HT-29 (cell line): ENCODE measurements around the gene ERAL1. TPM values are rescaled to one million over a fixed set of nuclear protein-coding genes. Genes with fewer than 3 reads are reported as not detected.
"Not testable (repeated sequence)": the region's sequence is repeated elsewhere in the genome, so short reads cannot be mapped to it uniquely, and the experiment has no call there.

Experiments
- DNase-seq: peaks from one replicate; pipeline ENCODE4 v3.0.0-alpha.2; 2015; ENCODE audit warnings: low spot score
- total RNA-seq: library from RNA; depleted of rRNA; stranded (reverse); fragments of >200 nt; shearing (Covaris generic); gene quantifications from 2 replicates; pipeline ENCODE4 v1.2.3, GENCODE V29; 2014

Gene ERAL1
- total RNA-seq, 1 experiment from 2014 or later, result 29.1 TPM

DNA sequence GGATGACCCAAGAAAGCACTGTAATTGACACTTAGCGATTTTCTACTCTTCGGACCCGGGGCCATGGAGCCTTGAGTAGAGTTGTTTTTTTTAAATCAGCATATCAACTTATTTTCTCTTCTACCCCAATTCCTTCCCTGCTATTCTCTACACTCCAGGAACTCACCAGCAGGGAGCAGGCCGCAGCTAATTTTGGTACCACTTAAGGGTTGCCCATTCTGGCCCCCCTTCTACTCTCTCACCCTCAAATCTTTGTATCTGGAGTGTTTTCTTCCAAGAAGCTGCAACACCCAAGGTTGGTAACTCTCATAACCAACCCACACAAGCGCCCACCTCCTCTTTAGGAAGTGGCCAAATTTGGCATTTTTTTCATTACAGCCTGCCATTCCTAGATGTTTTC, 5.5 kb upstream of the ERAL1 start:
- no peak for DNase-seq

DNA sequence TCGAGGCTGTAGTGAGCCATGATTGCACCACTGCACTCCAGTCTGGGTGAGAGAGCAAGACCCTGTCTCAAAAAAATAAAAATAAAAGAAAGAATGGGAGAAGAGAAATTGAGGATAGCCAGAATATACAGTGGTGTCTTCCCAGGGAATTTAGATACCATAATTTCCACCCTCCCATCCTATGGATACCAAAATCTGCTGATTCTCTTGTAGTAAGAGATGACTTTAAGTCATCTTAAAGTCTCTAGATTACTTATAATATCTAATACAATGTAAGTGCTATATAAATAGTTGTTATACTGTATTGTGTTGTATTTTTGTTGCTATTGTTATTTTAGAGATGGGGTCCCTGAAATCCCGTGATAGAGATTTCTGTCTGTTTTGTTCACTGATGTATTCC, 1.5 kb upstream of the ERAL1 start:
- DNase-seq, result no peak

DNA sequence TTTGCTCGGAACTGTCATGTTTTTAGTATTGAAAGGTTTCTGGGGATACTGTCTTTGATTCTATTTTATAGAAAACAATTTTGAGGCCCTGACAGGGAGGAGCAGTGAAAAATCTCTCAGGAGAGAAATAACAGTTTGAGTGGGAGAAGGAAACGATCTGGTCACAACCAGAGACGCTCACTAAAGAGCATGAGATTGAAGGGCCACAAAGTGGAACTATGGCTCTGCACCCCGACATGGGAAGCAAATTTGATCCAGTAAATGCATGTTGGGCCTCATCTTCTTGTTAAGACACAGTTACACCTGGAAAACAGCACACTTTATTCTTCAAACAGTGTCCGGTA, 492 bp downstream of the ERAL1 start:
- no peak for DNase-seq

DNA sequence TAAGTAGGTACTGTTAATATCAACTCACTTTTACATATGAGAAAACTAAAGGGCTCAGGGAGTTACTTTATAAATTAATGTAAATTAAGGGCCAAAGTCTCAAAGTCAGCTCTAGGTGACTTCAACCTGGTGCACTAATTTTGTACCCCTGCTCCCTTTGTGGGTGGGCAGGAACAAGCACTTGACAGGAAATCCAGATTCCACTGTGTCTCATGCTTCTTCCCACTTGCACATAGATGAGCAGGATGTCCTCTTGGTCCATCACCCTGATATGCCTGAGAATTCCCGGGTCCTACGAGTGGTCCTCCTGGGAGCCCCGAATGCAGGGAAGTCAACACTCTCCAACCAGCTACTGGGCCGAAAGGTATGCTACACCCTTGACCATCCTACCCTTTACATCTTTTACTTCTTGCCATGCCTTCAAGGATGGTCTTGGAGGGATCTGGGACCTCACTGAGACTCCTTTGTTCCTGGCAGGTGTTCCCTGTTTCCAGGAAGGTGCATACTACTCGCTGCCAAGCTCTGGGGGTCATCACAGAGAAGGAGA, 1.3 kb downstream of the ERAL1 start:
- DNase-seq, result no peak

DNA sequence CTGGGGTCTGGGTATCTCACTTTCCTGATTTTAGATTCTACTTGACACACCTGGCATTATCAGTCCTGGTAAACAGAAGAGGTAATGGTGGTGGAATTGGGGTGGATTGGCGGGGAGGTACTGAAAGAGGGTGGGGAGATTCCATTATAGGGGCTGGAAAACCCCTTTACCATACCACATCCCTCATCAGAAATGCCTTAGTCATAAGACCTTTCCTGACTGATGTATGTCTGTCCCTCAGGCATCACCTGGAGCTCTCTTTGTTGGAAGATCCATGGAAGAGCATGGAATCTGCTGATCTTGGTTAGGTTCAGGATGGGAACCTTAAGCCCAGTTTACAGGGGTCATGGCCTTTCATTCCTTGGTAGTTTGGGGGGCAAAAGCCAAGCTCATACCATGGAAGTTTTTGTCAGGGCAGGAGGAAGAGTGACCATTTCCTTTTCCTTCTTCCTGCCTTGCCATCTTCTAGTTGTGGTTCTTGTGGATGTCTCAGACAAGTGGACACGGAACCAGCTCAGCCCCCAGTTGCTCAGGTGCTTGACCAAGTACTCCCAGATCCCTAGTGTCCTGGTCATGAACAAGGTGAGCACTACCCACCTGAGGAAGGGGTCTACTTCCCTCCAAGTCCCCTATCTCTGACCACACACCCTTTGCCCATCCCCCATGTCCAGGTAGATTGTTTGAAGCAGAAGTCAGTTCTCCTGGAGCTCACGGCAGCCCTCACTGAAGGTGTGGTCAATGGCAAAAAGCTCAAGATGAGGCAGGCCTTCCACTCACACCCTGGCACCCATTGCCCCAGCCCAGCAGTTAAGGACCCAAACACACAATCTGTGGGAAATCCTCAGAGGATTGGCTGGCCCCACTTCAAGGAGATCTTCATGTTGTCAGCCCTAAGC, 3.3 kb downstream of the ERAL1 start:
- DNase-seq, result no peak

DNA sequence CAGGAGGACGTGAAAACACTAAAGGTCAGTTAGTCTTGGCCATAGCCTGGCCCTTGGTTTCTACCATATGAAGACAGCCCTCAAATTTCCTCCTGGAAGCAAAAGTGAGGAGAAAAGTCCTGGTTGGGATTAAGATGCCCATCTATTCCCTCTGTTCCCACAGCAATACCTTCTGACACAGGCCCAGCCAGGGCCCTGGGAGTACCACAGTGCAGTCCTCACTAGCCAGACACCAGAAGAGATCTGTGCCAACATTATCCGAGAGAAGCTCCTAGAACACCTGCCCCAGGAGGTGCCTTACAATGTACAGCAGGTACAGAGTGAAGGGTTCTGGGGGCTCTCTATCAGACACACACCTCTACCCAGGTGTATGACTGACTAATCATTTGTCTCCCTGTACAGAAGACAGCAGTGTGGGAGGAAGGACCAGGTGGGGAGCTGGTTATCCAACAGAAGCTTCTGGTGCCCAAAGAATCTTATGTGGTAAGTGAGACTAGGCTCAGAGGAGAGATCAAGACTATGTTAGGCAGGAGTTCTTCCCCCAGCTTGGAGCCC, 4.1 kb downstream of the ERAL1 start:
- no peak for DNase-seq

DNA sequence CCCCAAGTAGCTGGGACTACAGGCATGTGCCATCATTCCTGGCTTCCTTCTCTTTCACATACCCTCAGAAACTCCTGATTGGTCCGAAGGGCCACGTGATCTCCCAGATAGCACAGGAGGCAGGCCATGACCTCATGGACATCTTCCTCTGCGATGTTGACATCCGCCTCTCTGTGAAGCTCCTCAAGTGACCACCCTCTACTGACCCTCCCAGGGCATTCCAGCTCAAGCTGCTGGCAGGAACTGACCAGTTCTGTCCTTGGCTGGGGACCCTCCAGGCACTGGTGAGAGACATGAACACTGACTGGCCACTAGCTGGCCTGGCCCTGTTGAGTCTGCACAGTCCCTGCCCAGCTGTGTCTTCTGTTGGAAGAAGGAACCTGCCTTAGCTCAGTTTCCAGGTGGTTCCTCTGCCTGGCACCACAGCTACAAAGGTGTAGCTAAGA, 5.6 kb downstream of the ERAL1 start:
- no peak for DNase-seq

DNA sequence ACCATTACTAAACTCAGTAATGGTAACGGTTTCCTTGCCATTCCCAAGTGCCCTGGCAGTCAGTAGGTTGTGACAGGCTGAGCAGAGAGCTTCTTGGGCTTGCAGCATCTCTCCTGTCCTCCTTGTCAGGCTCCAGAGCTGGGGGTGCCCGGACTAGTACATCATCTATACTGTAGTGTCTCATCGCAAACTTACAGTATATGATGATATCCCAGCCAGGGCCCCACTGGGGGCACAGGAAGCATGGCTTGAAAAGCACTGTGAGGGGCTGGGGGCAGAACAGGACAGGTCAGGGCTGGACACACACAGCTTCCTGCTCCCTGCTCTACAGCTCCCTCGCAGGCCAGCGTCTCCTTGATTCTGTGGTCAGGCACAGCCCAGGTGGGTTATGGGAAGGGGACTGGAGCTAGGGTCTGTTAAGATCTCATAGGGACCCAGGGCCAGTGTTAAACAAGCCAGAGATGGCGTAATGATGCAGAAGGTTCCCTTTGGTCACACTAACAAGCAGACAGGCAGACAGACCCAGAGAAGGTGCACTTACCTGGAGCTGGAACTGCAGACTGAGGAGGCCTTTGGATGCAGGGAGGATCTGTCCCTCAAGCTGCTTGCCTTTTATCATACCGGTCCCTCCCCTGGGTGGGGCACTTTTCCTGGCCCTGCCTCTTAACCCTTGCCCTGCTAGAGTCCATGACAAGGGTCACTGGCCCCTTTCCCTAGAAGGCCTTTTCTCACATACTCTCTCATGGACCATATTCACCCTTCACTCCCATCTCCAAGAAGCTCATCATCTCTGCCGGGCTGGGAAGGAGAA, 6.8 kb downstream of the ERAL1 start:
- DNase-seq, result no peak

DNA sequence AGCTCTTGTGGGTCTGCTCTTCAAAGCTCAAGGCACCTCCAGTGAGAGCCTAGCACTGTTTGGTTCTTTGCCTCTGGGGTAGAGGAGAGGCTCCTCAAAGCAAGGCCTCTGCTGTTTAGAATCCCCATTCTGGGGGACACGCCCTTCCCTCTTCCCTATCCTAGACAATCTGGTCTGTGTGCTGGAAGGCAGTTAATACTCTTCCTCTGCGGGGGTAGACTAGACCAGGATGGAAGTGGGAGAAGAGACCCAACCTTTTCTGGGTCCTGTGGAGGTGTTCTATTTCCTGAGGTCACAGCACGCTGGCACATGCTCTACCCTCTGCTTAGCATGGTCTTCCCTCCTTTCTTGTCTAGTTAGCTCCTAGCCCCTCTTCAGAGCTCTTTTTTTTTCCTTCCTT, 7.7 kb downstream of the ERAL1 start:
- no peak for DNase-seq

DNA sequence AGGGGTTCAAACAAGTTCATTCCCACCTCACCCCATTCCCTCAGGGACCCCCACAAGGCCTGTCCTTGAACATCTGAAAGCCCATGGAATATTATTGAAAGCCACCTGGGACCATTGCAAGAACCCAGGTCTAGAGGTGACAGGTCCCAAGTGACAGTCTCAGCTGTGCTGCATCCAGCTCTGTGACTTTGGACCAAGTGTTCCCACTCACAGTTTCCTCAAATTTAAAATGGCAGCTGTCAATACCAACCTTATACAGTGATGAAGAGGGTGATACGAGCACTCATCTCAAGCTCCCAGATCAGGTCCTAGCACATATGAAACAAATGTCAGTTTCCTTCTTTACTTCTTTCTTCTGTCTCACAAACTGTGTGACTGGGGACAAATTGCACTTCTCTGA, 9.1 kb downstream of the ERAL1 start:
- DNase-seq, result no peak

DNA sequence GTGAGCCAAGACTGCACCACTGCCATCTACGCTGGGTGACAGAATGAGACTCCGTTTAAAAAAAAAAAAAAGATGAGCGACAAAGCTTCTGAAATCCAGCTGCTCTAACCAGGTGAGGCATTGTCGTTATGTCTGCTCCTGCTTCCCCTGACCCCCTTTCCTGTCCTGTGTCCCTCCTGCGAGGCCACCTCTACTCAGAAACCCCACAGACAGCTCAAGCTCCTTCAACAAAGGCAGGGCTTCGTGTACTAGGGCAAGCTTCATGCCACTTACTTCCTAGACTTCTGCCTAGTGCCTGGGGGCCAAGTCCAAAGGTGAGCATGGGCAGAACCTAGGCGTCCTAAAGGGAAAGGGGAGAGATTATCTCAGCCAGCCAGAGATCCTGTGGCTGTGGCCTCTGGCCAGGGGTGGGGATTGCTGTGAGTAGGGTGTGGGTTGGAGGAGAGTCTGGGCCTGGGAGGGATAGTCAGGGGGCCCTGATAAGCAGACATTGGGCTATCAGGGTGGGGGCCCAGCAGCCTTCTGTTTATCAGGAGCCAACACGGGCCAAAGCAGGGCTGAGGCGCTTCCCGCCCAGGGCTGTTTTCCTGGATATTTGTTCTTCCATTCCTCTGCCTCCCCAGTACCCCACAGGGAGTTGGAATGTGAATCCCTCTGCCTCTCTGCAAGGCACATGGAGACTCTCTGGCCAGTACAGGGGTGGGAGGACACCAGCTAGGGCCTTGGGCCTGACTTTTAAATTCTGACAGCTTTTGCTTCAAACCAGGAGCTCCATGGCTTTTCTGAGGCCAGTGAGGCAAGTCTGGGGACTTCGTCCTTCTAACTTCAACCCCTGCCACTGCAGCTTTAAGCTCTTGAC, 10.4 kb downstream of the ERAL1 start:
- DNase-seq, result peak; percentile 28

DNA sequence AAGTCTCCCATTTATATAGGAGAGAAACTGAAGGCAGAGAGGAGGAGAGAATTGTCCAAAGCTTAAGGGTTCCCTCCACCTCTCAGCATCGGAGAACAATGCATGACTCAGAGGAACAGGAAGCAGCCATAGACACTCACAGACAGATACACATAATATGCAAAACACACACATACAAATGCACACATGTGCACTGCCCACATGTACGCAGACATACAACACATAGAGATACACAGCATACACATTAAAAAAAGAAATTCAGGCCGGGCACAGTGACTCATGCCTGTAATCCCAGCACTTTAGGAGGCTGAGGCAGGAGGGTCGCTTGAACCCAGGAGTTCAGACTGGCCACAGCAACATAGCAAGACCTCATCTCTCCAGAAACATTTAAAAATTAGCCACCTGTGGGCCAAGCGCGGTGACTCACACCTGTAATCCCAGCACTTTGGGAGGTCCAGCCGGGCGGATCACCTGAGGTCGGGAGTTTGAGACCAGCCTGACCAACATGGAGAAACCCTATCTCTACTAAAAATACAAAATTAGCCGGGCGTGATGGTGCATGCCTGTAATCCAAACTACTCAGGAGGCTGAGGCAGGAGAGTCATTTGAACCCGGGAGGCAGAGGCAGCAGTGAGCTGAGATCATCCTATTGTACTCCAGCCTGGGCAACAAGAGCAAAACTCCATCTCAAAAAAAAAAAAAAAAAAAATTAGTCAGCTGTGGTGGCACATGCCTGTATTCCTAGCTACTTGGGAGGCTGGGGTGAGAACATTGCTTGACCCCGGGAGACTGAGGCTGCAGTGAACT, 11.3 kb downstream of the ERAL1 start:
- peak; percentile 13 for DNase-seq

DNA sequence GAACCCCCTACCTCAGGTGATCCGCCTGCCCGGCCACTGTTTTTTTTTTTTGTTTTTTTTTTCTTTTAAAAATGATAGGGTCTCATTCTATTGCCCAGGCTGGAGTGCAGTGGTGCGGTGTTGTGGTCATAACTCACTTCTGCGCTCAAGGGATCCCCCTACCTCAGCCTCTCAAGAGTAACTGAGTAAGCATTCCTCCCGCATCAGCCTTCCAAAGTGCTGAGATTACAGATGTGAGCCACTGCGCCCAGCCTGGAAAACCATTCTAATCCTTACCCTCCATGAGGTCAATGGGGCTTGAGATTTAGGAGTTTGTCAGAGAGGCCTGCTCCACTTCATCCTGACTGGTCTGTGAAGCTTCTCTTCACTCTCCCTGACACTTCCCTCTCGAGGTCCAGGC, 12.5 kb downstream of the ERAL1 start:
- no peak for DNase-seq

DNA sequence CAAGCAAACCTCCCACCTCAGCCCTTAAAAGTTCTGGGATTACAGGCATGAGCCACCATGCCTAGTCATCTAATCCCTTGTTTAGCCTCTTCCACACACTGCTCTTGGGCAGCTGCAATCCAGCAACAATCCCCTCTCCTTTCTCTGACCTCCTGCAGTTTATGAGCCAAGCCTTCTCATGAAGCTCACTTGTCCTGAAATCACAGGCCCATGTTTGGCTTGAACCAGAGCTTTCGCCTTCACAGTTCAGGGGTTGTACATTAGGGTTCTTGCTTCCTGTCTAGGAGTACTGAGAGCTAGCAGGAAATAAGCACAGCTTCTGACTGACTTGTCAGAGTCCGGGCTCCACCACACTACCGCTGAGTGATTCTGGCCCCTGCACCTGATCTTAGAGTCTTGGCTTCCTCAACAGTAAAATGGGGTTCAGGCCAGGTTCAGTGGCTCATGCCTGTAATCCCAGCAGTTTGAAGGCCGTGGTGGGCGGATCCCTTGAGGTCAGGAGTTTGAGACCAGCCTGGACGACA, 16.3 kb downstream of the ERAL1 start:
- DNase-seq, result no peak

DNA sequence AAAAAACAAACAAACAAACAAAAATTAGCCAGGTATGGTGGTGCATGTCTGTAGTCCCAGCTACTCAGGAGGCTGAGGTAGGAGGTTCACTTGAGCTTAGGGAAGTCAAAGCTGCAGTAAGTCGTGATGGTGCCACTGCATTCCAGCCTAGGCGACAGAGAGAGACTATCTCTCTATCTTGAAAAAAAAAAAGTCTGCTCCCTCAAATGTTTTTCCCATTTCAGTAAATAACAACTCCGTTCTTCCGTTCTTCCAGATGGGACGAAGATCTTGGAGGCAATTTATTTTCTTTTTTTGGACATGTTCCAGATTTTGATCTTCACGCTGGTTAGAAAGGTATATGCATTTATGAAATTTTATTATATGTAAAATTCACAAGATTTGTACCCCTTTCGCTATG, 19.0 kb downstream of the ERAL1 start:
- no peak for DNase-seq

DNA sequence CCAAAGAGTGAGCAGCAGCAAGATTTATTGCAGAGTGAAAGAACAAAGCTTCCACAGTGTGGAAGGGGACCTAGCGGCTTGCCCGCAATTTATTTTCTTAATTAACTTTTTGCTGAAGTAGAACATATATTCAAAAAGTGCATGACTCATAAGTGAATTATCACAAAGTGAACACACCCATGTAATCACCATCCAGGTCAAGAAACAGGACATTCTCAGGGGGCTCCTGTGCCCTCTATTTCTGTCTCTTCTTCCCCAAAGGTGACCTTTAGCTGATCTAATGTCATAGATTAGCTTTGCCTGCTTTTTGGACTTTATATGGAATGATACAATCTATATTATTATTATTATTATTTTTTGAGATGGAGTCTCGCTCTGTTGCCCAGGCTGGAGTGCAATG, 19.9 kb downstream of the ERAL1 start:
- no peak for DNase-seq

DNA sequence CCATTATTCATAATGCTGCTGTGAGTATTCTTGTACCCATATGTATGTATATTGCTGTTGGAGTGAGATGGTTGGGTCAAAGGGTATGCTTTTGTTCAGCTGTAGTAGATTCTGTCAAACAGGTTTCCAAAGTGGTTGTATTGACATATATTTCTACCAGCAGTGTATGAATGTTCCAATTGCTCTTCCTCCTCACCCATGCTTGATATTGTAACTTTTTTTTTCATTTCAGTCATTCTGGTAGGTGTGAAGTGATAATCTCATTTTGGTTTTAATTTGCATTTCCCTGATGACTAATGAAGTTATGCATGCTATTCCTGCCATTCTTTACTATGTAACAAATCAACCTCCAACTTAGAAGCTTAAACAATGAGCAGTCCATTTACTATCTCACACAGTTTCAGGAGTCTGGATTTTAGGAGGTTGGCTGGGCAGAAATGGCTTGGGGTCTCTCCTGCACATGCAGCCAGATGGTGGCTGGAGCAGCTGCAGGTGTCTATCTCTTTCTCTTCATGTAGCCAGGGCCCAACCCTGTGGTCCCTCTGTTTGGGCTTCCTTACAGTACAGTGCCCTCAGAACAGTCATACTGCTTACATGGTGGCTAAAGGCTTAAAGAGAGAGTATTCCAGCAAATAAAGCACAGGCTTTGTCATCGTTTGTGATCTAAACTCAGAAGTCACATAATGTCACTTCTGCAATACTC, 21.2 kb downstream of the ERAL1 start:
- DNase-seq, result no peak

DNA sequence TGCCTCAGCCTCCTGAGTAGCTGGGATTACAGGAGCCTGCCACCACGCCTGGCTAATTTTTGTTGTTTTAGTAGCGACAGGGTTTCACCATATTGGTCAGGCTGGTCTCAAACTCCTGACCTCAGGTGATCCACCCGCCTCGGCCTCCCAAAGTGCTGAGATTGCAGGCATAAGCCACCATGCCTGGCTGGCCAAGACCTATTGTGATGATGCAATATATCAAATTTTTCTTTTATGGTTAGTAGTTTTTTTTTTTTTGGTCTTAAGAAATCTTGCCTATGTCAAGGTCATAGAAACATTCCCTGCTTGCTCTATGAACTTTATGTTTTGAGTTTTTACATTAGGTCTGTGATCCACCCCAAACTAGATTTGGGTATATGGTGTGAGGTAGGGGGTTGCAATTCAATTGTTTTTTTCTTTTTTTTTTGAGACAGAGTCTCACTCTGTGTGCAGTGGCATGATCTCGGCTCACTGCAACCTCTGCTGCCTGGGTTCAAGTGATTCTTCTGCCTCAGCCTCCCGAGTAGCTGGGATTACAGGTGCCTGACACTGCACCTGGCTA, 22.4 kb downstream of the ERAL1 start:
- not testable (repeated sequence) for DNase-seq
